ENCODE results near the gene RARA. TPM values are rescaled to one million over a fixed set of nuclear protein-coding genes. Genes with fewer than 3 reads are reported as not detected.

The RARA gene
- total and polyA plus RNA-seq, 2 of the 4 experiments (the other 2 are of a cell fraction) = 9.0 to 12.7 TPM

- H2BK20ac ChIP-seq (ENCODE audit: low read depth, low read length) = no peak overlapping the region
- dilution Hi-C loops (cut with HindIII; ENCODE audit: low sequenced_read_pairs, unreplicated experiment) (no loop called here), in situ Hi-C loops (cut with MboI; ENCODE audit: low sequenced_read_pairs) (loop anchor here (5.0 to 25.0 kb wide), 4 partner anchors 50 to 1310 kb away; partner anchors contain the start of genes KRT27, KRT28 and WIPF2), intact Hi-C loops (cut with micrococcal nuclease) (no loop called here)
- no peak overlapping the region for H3K4ac ChIP-seq (ENCODE audit: low read depth, low read length)
- H3K4me1 ChIP-seq (ENCODE audit: control insufficient read depth, insufficient read depth, low read length) = peaks cover 24% of the 10 kb centered on the region
- H3K4me2 ChIP-seq (ENCODE audit: low read depth, low read length) = no peak overlapping the region
- no peak overlapping the region for H3K9ac ChIP-seq (ENCODE audit: low read depth, low read length)
- 63% methylated on average over 2 of the region's 7 CpGs; no CpG with 5 or more reads in 1 of the 2 experiments for WGBS, 2 experiments (ENCODE audit: extremely low coverage in 2 of 2, insufficient read length in 1 of 2)
- H3K4me3 ChIP-seq (ENCODE audit: insufficient read depth, low read depth, low read length) = no peak overlapping the region
- TF ChIP-seq, protein P1, sequence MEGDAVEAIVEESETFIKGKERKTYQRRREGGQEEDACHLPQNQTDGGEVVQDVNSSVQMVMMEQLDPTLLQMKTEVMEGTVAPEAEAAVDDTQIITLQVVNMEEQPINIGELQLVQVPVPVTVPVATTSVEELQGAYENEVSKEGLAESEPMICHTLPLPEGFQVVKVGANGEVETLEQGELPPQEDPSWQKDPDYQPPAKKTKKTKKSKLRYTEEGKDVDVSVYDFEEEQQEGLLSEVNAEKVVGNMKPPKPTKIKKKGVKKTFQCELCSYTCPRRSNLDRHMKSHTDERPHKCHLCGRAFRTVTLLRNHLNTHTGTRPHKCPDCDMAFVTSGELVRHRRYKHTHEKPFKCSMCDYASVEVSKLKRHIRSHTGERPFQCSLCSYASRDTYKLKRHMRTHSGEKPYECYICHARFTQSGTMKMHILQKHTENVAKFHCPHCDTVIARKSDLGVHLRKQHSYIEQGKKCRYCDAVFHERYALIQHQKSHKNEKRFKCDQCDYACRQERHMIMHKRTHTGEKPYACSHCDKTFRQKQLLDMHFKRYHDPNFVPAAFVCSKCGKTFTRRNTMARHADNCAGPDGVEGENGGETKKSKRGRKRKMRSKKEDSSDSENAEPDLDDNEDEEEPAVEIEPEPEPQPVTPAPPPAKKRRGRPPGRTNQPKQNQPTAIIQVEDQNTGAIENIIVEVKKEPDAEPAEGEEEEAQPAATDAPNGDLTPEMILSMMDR (conservative IDR thresholded peaks at IDR 0.05; ENCODE audit: low read depth, low read length) = no peak
- TF ChIP-seq NFE2L2 (IDR thresholded peaks at IDR 0.05; ENCODE audit: low read depth, low read length) (no peak), SMC3 (IDR thresholded peaks at IDR 0.05; ENCODE audit: low read depth, low read length) (no peak), USF2 (IDR thresholded peaks at IDR 0.05; ENCODE audit: low read depth, low read length) (no peak), RCOR1 (IDR thresholded peaks at IDR 0.05; ENCODE audit: insufficient replicate concordance, low read length) (no peak), CHD1 (IDR thresholded peaks at IDR 0.05; ENCODE audit: low read depth, low read length) (no peak), CEBPB (IDR thresholded peaks at IDR 0.05; ENCODE audit: low read depth, low read length) (no peak), BHLHE40 (IDR thresholded peaks at IDR 0.05; ENCODE audit: low read depth, low read length) (no peak), POLR2A (IDR thresholded peaks at IDR 0.05; ENCODE audit: low read depth, low read length) (no peak), RAD21 (IDR thresholded peaks at IDR 0.05; ENCODE audit: low read length) (no peak), MAZ (IDR thresholded peaks at IDR 0.05; ENCODE audit: borderline replicate concordance, low read depth, low read length) (no peak), RFX5 (IDR thresholded peaks at IDR 0.05; ENCODE audit: low read depth, low read length) (no peak), FOS (IDR thresholded peaks at IDR 0.05; ENCODE audit: low read depth, low read length) (no peak), MAFK (IDR thresholded peaks at IDR 0.05; ENCODE audit: low read depth, low read length) (no peak), MXI1 (IDR thresholded peaks at IDR 0.05; ENCODE audit: borderline replicate concordance, low read depth, low read length) (no peak)
- TF ChIP-seq, protein P2, sequence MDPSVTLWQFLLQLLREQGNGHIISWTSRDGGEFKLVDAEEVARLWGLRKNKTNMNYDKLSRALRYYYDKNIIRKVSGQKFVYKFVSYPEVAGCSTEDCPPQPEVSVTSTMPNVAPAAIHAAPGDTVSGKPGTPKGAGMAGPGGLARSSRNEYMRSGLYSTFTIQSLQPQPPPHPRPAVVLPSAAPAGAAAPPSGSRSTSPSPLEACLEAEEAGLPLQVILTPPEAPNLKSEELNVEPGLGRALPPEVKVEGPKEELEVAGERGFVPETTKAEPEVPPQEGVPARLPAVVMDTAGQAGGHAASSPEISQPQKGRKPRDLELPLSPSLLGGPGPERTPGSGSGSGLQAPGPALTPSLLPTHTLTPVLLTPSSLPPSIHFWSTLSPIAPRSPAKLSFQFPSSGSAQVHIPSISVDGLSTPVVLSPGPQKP (IDR thresholded peaks at IDR 0.05; ENCODE audit: borderline replicate concordance, low read depth, low read length) = no peak
- no peaks in the 10 kb centered on the region for H3K27me3 ChIP-seq (ENCODE audit: control insufficient read depth, insufficient read depth, low read length)
- no peak overlapping the region for H2BK5ac ChIP-seq (ENCODE audit: low read depth, low read length, poor library complexity, severe bottlenecking)
- peaks cover under 1% of the 10 kb centered on the region for H3K9me1 ChIP-seq (ENCODE audit: insufficient read depth, low read length)
- no peak overlapping the region for H4K91ac ChIP-seq (ENCODE audit: insufficient read depth, low read depth, low read length)
- ATAC-seq (ENCODE audit: low read depth) = no peak
- POLR2A ChIA-PET (ENCODE audit: unreplicated experiment) = interaction anchor here (0.6 kb wide), 1 partner anchor 46 kb away, joined by 3 read pairs; no protein-coding TSS in a partner anchor
- peaks cover 27 to 70% of the 10 kb centered on the region in 2 experiments for H3K79me1 ChIP-seq (ENCODE audit: low read depth in 1 of 2, low read length in 2 of 2)
- H3K27ac ChIP-seq (ENCODE audit: insufficient read depth, low read length) = no peak overlapping the region
- H3K14ac ChIP-seq (replicated peaks; ENCODE audit: low read depth, low read length) = no peak overlapping the region
- DNase-seq = no peak
- H2AK9ac ChIP-seq (replicated peaks; ENCODE audit: low read depth, low read length, poor library complexity) = no peak overlapping the region
- no peak overlapping the region for H3K56ac ChIP-seq (ENCODE audit: extremely low read depth, insufficient read depth, low read length)
- no peak overlapping the region for H2BK15ac ChIP-seq (ENCODE audit: low read depth, low read length)
- no peak overlapping the region for H3K23ac ChIP-seq (ENCODE audit: low read depth, low read length)
- H3K36me3 ChIP-seq (ENCODE audit: control insufficient read depth, insufficient read depth, low read length) = peaks cover 63% of the 10 kb centered on the region
- H2AFZ ChIP-seq (replicated peaks; ENCODE audit: low read length, poor library complexity) = peak overlapping the region; percentile 56
- H2BK120ac ChIP-seq (ENCODE audit: low read depth, low read length) = no peak overlapping the region
- no TSS peak for BruUV-seq (replicated peaks)
- peaks cover 52% of the 10 kb centered on the region for H4K20me1 ChIP-seq (ENCODE audit: insufficient read depth, low read length)
- H4K5ac ChIP-seq (ENCODE audit: low read depth, low read length) = no peak overlapping the region
- H3K9me3 ChIP-seq (ENCODE audit: control insufficient read depth, insufficient read depth, low read length) = no peaks in the 10 kb centered on the region
- no peak overlapping the region for H4K8ac ChIP-seq (ENCODE audit: low read depth in 2 of 2, low read length in 2 of 2)
- no peak overlapping the region for H2AK5ac ChIP-seq (ENCODE audit: low read depth, low read length)
- H3K18ac ChIP-seq (ENCODE audit: low read depth, low read length) = no peak overlapping the region
- CTCF ChIA-PET = interaction anchor here (1.4 kb wide), 1 partner anchor 49 kb away, joined by 4 read pairs; no protein-coding TSS in a partner anchor
These were observed 43.3 kb downstream of the RARA start for GRCh38 chr17:40352237-40352778.

All from IMR-90 (cell line).